GM18868 (cell line): ENCODE data around the gene MYCBPAP.

Experiments
- ATAC-seq: cut with Tn5 transposase; IDR thresholded peaks from one replicate; pipeline ENCODE4 v1.9.1; 2021; ENCODE audit warnings: mild to moderate bottlenecking, moderate library complexity; ENCODE audit not compliant: unreplicated experiment

Gene MYCBPAP

GRCh38 chr17:50568659-50569058 is 60.4 kb downstream of the MYCBPAP start:
- ATAC-seq: no peak

GRCh38 chr17:50569592-50569991 is 61.4 kb downstream of the MYCBPAP start:
- no peak for ATAC-seq

GRCh38 chr17:50570032-50570431 is 61.8 kb downstream of the MYCBPAP start:
- no peak for ATAC-seq

GRCh38 chr17:50570528-50570927 is 62.3 kb downstream of the MYCBPAP start:
- no peak for ATAC-seq

GRCh38 chr17:50571681-50572080 is 63.4 kb downstream of the MYCBPAP start:
- ATAC-seq: no peak

- ATAC-seq: no peak
Observed at GRCh38 chr17:50572541-50572940, 64.3 kb downstream of the MYCBPAP start.

GRCh38 chr17:50573866-50574611 is 65.8 kb downstream of the MYCBPAP start:
- no peak for ATAC-seq

GRCh38 chr17:50575581-50576210 is 67.5 kb downstream of the MYCBPAP start:
- ATAC-seq: no peak

GRCh38 chr17:50576864-50577263 is 68.6 kb downstream of the MYCBPAP start:
- no peak for ATAC-seq

- ATAC-seq: no peak
Observed at GRCh38 chr17:50577451-50577954, 69.3 kb downstream of the MYCBPAP start.

GRCh38 chr17:50578173-50578572 is 69.9 kb downstream of the MYCBPAP start:
- no peak for ATAC-seq

- ATAC-seq: no peak
Observed at GRCh38 chr17:50579399-50579798, 71.2 kb downstream of the MYCBPAP start.

- no peak for ATAC-seq
Observed at GRCh38 chr17:50580646-50581045, 72.4 kb downstream of the MYCBPAP start.
